Loucy (cell line): ENCODE data around the gene NDUFS1.
A peak's percentile ranks its signal among the peaks of the same experiment; 100 is the strongest.

Experiments used
- H2AFZ ChIP-seq: fragments of 200-600 bp; sonication (generic); 2 replicates; pipeline ENCODE4 v1.6.0; 2016; ENCODE audit warnings: antibody characterized with exemption, mild to moderate bottlenecking, low read length, moderate library complexity
- H3F3A ChIP-seq: fragments of 200-600 bp; 2 replicates; pipeline ENCODE4 v1.6.0; 2016; ENCODE audit warnings: antibody characterized with exemption, low read depth, mild to moderate bottlenecking
- H3K27me3 ChIP-seq: fragments of 200-600 bp; sonication (generic); 2 replicates; pipeline ENCODE4 v1.6.1; 2014; ENCODE audit warnings: low read length, mild to moderate bottlenecking; ENCODE audit not compliant: insufficient read depth, poor library complexity, severe bottlenecking
- H3K36me3 ChIP-seq: fragments of 200-600 bp; sonication (generic); 2 replicates; pipeline ENCODE4 v1.6.1; 2016; ENCODE audit warnings: low read length; ENCODE audit not compliant: insufficient read depth
- H3K4me1 ChIP-seq: fragments of 200-600 bp; sonication (generic); 2 replicates; pipeline ENCODE4 v1.5.1; 2014; ENCODE audit warnings: low read length, mild to moderate bottlenecking; ENCODE audit not compliant: insufficient read depth, poor library complexity, severe bottlenecking
- H3K4me2 ChIP-seq: fragments of 200-600 bp; sonication (generic); 2 replicates; pipeline ENCODE4 v1.6.0; 2014; ENCODE audit warnings: antibody characterized with exemption, low read length, low read depth, mild to moderate bottlenecking; ENCODE audit not compliant: poor library complexity, severe bottlenecking
- H3K4me3 ChIP-seq: fragments of 200-600 bp; sonication (generic); 2 replicates; pipeline ENCODE4 v1.5.1; 2014; ENCODE audit warnings: low read length, mild to moderate bottlenecking, mixed read lengths; ENCODE audit not compliant: poor library complexity, severe bottlenecking
- H3K79me2 ChIP-seq: fragments of 200-600 bp; sonication (generic); 2 replicates; pipeline ENCODE4 v1.6.1; 2014; ENCODE audit warnings: low read length; ENCODE audit not compliant: insufficient read depth
- H3K9ac ChIP-seq: fragments of 200-600 bp; sonication (generic); 2 replicates; pipeline ENCODE4 v1.6.0; 2014; ENCODE audit warnings: mild to moderate bottlenecking, low read depth, low read length, moderate library complexity; ENCODE audit not compliant: poor library complexity, severe bottlenecking
- H3K9me2 ChIP-seq: fragments of 200-600 bp; sonication (generic); replicated peaks from 2 replicates; pipeline ENCODE4 v1.6.1; 2016; ENCODE audit warnings: low read depth, low read length, mixed read lengths
- H3K9me3 ChIP-seq: fragments of 200-600 bp; sonication (generic); 2 replicates; pipeline ENCODE4 v1.6.1; 2014; ENCODE audit warnings: mild to moderate bottlenecking, antibody characterized with exemption, low read length, low read depth; ENCODE audit not compliant: insufficient read depth
- H4K20me1 ChIP-seq: fragments of 200-600 bp; sonication (generic); 2 replicates; pipeline ENCODE4 v1.6.0; 2014; ENCODE audit warnings: antibody characterized with exemption, low read length, mild to moderate bottlenecking; ENCODE audit not compliant: insufficient read depth, poor library complexity, severe bottlenecking
- CTCF ChIP-seq: fragments of 200-600 bp; sonication (generic); conservative IDR thresholded peaks from 2 replicates; pipeline ENCODE4 v1.5.1; 2014; ENCODE audit warnings: mild to moderate bottlenecking, antibody characterized with exemption, low read length
- EZH2phosphoT487 ChIP-seq: fragments of 200-600 bp; IDR thresholded peaks from 2 replicates; pipeline ENCODE4 v1.6.1; 2018; ENCODE audit warnings: antibody characterized with exemption, mild to moderate bottlenecking, moderate library complexity, borderline replicate concordance

The NDUFS1 gene

DNA sequence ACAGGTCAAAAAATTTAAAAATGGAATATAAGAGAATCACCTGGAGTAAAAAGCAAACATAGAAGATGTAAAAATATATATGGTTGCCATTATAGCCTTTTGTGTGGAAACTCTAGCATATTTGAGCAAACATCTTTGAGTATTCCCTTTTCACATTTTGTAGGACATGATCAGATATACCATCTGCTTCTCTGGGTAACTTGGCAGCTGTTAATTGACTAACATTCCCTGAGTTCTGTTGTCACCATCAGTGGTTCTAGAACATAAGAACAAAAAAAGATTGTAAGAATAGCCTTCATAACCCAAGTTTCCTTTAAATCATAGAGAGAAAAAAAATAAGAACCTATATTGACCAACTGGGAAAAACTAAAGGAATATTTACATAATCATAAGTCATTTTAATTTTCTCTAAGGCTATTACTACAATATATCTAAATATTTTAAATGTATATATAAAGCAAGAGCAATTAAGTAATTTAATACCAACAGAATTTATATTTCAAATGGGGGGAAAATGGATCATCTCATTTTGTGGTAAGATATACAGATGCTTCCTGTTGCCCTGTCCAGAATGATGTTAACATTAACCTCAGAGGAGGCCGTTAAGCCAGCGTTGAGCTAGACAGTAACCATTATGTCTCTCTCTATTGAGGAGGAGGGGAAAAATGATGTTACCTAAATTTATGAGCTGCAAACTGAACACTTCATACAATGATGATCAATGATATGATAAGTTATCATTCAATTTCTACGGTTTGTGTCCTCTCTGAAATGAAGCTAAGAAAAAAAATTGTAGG lies 63.5 kb downstream of the NDUFS1 start:
- no peak overlapping the region for H2AFZ ChIP-seq
- H3F3A ChIP-seq = peaks cover 13% of the 10 kb centered on the region
- peak overlapping the region; percentile 67 for H3K4me2 ChIP-seq
- peak overlapping the region; percentile 56 for H3K4me3 ChIP-seq
- peaks cover 64% of the 10 kb centered on the region for H3K4me1 ChIP-seq
- H3K79me2 ChIP-seq = peaks cover 17% of the 10 kb centered on the region
- no peaks in the 10 kb centered on the region for H4K20me1 ChIP-seq
- no peaks in the 10 kb centered on the region for H3K36me3 ChIP-seq
- H3K9me2 ChIP-seq = no peaks in the 10 kb centered on the region
- no peak for TF ChIP-seq CTCF
- no peak for TF ChIP-seq EZH2phosphoT487
- H3K9me3 ChIP-seq = no peaks in the 10 kb centered on the region
- peak overlapping the region; percentile 77 for H3K9ac ChIP-seq
- no peaks in the 10 kb centered on the region for H3K27me3 ChIP-seq

- no peak overlapping the region for H3K4me3 ChIP-seq
- H3K4me2 ChIP-seq = no peak overlapping the region
Measured at GRCh38 chr2:206092297-206092696, 66.9 kb downstream of the NDUFS1 start.

GRCh38 chr2:206088248-206088647 lies 71.0 kb downstream of the NDUFS1 start:
- Histone ChIP-seq H2AFZ (no peak overlapping the region), H3F3A (peaks cover 3% of the 10 kb centered on the region), H3K4me2 (peak overlapping the region; percentile 69), H3K9me2 (no peaks in the 10 kb centered on the region), H4K20me1 (peaks cover 5% of the 10 kb centered on the region), H3K9me3 (no peaks in the 10 kb centered on the region), H3K36me3 (no peaks in the 10 kb centered on the region; the same call in 1 of the 2 replicates), H3K4me1 (peaks cover 30% of the 10 kb centered on the region), H3K4me3 (peak overlapping the region; percentile 97), H3K9ac (peak overlapping the region; percentile 100), H3K79me2 (peaks cover 76% of the 10 kb centered on the region), H3K27me3 (no peaks in the 10 kb centered on the region)
- TF ChIP-seq CTCF (no peak), EZH2phosphoT487 (no peak)

More at GRCh38 chr2:206092297-206092696, 66.9 kb downstream of the NDUFS1 start:
- H3K79me2 ChIP-seq = peaks cover 50% of the 10 kb centered on the region
- TF ChIP-seq EZH2phosphoT487 = no peak
- TF ChIP-seq CTCF = no peak
- H3K9me2 ChIP-seq = no peaks in the 10 kb centered on the region
- peaks cover 13% of the 10 kb centered on the region for H3F3A ChIP-seq
- H3K36me3 ChIP-seq = no peaks in the 10 kb centered on the region; the same call in 1 of the 2 replicates
- H2AFZ ChIP-seq = no peak overlapping the region
- peak overlapping the region; percentile 10 for H3K9ac ChIP-seq
- H4K20me1 ChIP-seq = no peaks in the 10 kb centered on the region
- H3K27me3 ChIP-seq = no peaks in the 10 kb centered on the region
- H3K4me1 ChIP-seq = peaks cover 66% of the 10 kb centered on the region
- H3K9me3 ChIP-seq = no peaks in the 10 kb centered on the region
